ENCODE data around the gene LMTK3.

LMTK3 gene

DNA sequence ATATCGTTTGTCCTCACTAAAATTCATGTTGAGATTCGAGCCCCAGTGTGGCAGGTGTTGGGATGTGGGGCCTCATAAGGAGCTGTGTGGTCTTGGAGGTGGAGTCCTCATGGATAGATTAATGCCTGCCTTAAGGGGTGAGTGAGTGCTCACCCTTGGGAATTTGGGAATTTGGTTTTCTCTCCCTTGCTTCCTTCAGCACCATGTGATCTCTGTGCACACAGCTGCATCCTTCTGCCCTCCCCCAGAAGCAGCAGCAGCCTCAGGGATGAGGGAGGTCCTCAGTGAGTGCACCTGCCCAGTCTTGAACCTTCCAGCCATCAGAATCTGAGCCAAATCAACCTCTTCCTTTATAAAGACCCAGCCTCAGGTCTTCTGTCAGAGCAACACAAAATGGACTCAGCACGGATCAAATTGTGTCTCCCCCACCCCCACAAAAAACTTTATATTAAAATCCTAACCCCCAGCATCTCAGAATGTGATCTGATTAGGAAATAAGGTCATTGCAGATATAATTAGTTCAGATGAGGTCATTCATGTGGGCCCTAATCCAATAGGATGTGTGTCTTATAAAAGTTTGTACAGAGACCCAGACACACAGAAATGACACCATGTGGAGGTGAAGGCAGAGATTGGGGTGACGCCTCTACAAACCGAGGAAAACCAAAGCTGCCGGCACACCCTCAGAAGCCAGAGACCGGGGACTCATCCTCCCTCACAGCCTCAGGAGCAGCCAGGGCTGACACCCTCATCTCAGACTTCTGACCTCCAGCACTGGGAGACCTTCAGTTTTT, 29.6 kb downstream of the LMTK3 start:
- DNase-seq (ENCODE audit: insufficient read length, low spot score) (no peak), FAIRE-seq (no peak)
- no peak for TF ChIP-seq TAF1 (IDR thresholded peaks at IDR 0.05; ENCODE audit: low read depth, low read length)
- no peak for TF ChIP-seq POLR2A (IDR thresholded peaks at IDR 0.05; ENCODE audit: low read depth, low read length)
- no peak for TF ChIP-seq PAX5 (IDR thresholded peaks at IDR 0.05; ENCODE audit: insufficient read depth, low read length, severe bottlenecking)
- TF ChIP-seq POU2F2 (IDR thresholded peaks at IDR 0.05; ENCODE audit: low read depth, low read length): no peak
- TF ChIP-seq SPI1 (IDR thresholded peaks at IDR 0.05; ENCODE audit: low read depth, low read length): no peak
- TF ChIP-seq POLR2AphosphoS5 (IDR thresholded peaks at IDR 0.05; ENCODE audit: low read depth, low read length): no peak

DNA sequence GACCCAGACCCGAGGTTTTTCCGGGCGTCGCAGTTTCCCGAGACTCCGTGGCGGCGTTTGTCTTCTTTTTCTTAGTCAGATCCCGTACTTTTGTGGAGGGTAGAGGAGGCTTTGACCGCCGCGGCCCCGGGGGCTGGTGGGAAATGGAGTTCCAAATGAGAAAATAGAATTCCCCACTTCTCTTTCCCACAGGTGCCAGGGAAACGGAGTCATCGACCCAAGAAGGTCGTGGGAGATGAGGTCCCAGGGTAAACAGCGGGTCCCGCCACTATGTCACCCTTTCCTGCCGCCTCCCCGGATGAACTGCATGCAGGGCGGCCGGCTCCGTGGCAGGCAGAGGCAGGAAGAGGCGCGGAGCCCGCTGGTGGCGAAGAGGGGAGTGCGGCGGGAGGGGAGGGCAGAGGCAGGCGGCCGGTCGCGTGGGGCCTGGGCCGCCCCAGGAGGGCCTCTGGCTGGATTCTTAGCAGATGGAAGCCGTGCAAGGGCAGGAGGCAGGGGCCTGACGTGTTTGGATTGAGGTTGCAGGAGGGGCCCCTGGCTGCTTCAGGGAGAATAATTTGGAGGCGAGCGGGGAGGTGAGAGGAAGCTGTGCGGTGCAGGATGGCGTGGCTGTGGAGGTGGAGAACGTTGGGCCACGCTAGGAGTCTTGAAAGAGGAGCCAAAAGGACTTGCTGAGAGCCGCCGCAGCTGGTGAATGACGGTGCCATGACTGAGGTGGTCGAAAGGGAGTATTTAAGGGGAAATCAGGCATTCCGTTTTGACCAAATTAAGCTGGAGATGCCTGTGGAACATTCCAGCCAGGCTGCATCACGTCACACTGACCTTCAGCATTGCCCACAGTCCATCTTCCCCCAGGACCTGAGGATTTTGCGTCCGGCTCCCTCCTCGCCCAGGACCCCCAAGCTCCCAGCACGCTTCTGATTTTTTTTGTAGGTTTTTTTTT, 30.8 kb downstream of the LMTK3 start:
- peak; percentile 80 for FAIRE-seq
- TF ChIP-seq TAF1 (IDR thresholded peaks at IDR 0.05; ENCODE audit: low read depth, low read length): no peak
- no peak for TF ChIP-seq PAX5 (IDR thresholded peaks at IDR 0.05; ENCODE audit: insufficient read depth, low read length, severe bottlenecking)
- TF ChIP-seq POLR2A (IDR thresholded peaks at IDR 0.05; ENCODE audit: low read depth, low read length): no peak
- no peak; the same call in 1 of the 2 replicates for TF ChIP-seq POLR2AphosphoS5 (IDR thresholded peaks at IDR 0.05; ENCODE audit: low read depth, low read length)
- TF ChIP-seq SPI1 (IDR thresholded peaks at IDR 0.05; ENCODE audit: low read depth, low read length): no peak
- TF ChIP-seq POU2F2 (IDR thresholded peaks at IDR 0.05; ENCODE audit: low read depth, low read length): no peak
- no peak for DNase-seq (ENCODE audit: insufficient read length, low spot score)

DNA sequence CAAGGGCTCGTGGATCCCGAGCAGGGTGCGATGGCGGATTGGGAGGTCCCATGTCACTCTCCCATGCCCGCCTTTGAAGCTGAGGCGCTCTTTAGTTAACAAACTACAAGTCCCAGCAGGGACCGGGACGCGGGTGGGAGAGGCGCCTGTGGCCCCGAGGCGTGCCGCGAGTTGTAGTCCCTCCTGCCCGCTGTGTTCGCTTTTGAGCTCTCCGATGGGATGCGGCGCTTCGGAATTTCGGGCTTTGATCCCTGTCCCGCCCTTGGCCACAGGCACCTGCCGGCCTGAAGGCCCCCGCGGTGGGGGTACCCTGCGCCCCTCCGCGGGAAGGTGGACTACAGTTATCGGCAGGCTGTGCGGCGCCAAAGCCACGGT, 31.5 kb downstream of the LMTK3 start:
- DNase-seq (ENCODE audit: insufficient read length, low spot score): no peak
- no peak for FAIRE-seq
- no peak for TF ChIP-seq SPI1 (IDR thresholded peaks at IDR 0.05; ENCODE audit: low read depth, low read length)
- no peak for TF ChIP-seq PAX5 (IDR thresholded peaks at IDR 0.05; ENCODE audit: insufficient read depth, low read length, severe bottlenecking)
- no peak for TF ChIP-seq POLR2AphosphoS5 (IDR thresholded peaks at IDR 0.05; ENCODE audit: low read depth, low read length)
- no peak for TF ChIP-seq TAF1 (IDR thresholded peaks at IDR 0.05; ENCODE audit: low read depth, low read length)

DNA sequence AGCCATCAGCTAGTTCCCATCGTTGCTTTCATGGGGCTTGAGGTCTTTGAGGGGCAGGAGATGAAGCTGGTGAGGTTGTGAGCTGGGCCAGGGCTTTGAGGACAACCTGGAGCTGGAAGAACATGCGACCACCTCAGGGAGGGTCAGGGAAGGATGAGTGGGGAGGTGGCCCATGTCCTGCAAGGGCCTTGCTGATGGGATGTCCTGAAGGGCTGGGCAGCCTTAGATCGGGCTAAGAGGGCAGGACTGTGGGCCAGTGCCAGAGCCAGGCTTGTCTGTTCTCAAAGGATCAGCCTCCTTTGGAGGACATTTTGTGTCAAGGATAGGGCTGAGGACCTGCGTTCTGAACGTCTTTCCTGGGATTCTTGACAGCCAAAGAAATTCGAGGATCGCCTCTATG, 31.9 kb downstream of the LMTK3 start:
- TF ChIP-seq POLR2AphosphoS5 (IDR thresholded peaks at IDR 0.05; ENCODE audit: low read depth, low read length) (no peak), POU2F2 (IDR thresholded peaks at IDR 0.05; ENCODE audit: low read depth, low read length) (no peak)
- FAIRE-seq: no peak
- no peak for DNase-seq (ENCODE audit: insufficient read length, low spot score)

DNA sequence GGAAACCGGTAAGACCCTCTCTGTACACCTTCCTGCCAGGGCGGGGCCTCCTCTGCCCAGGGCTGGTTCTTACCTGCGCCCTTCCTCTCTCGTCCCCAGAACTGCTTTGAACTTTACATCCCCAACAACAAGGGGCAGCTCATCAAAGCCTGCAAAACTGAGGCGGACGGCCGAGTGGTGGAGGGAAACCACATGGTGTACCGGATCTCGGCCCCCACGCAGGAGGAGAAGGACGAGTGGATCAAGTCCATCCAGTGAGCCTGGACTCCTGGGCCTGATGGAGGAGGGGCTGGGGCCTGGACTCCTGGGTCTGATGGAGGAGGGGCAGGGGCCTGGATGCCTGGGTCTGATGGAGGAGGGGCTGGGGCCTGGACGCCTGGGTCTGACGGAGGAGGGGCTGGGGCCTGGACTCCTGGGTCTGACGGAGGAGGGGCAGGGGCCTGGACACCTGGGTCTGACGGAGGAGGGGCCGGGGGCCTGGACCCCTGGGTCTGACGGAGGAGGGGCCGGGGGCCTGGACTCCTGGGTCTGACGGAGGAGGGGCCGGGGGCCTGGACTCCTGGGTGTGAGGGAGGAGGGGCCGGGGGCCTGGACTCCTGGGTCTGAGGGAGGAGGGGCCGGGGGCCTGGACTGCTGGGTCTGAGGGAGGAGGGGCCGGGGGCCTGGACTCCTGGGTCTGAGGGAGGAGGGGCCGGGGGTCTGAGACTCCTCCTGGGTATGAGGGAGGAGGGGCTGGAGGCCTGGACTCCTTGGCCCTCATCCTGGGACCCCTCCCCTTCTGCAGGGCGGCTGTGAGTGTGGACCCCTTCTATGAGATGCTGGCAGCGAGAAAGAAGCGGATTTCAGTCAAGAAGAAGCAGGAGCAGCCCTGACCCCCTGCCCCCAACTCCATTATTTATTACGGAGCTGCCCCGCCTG, 33.0 kb downstream of the LMTK3 start:
- DNase-seq (ENCODE audit: insufficient read length, low spot score) (no peak), FAIRE-seq (no peak)
- TF ChIP-seq TAF1 (IDR thresholded peaks at IDR 0.05; ENCODE audit: low read depth, low read length) (no peak), POLR2AphosphoS5 (IDR thresholded peaks at IDR 0.05; ENCODE audit: low read depth, low read length) (no peak), SPI1 (IDR thresholded peaks at IDR 0.05; ENCODE audit: low read depth, low read length) (no peak), POLR2A (IDR thresholded peaks at IDR 0.05; ENCODE audit: low read depth, low read length) (no peak), POU2F2 (IDR thresholded peaks at IDR 0.05; ENCODE audit: low read depth, low read length) (no peak), PAX5 (IDR thresholded peaks at IDR 0.05; ENCODE audit: insufficient read depth, low read length, severe bottlenecking) (no peak)

DNA sequence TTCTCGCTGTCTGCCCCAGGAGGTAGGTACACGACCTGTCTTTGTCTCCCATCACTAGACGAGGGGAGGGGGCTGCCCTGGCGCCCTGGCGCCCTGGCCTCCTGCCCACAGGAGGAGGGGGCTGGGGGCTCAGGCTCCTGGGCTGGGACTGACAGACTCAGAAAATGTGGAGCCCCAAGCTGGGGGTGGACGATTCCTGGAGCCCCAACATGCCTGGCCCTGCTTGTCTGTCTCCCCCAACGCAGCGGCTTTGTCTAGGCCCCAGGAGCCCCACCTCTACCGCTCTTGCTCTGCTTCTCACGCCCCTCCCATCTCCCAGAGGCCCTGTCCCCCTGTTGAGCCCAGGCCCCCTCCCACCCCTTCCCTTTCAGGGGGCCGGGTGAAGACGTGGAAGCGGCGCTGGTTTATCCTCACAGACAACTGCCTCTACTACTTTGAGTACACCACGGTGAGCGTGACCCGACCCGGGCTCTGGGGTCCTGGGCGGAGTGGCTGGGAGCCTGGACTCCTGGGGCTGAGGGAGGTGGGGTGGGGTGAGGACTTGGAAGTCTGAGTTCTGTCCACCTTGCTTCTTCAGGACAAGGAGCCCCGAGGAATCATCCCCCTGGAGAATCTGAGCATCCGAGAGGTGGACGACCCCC, 33.8 kb downstream of the LMTK3 start:
- FAIRE-seq: no peak

DNA sequence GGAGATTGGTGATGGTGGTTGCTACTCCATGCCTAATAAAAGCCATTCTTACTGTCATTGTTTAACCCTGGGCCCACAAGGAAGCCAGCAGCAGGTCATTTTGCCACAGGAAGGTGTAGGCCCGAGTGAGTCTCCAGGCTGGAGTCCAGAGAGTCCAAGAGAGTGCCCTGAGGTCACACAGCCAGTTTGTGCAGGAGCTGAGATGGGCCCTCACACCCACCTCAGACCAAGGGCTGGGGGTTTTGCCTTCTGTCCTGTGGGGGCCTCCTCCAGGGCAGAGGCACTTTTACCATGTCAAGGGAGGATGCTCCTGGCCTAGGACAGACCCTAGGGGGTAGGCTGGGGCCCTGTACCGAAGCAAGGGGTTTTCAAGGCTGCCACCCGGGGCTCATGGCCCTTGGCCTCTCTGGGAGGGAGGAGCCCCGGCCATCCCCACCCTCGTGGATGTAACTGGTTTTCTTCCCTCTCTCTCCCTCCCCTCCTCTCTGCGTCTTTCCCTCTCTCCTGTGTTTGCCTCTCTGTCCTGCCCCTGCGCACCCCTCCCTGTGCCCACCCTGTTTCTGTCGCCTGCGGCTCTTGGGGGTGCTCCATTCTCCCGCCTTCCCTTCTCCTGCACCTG, 34.5 kb downstream of the LMTK3 start:
- TF ChIP-seq SPI1 (IDR thresholded peaks at IDR 0.05; ENCODE audit: low read depth, low read length) (no peak), POU2F2 (IDR thresholded peaks at IDR 0.05; ENCODE audit: low read depth, low read length) (no peak), PAX5 (IDR thresholded peaks at IDR 0.05; ENCODE audit: insufficient read depth, low read length, severe bottlenecking) (no peak), TAF1 (IDR thresholded peaks at IDR 0.05; ENCODE audit: low read depth, low read length) (no peak), POLR2A (IDR thresholded peaks at IDR 0.05; ENCODE audit: low read depth, low read length) (no peak), POLR2AphosphoS5 (IDR thresholded peaks at IDR 0.05; ENCODE audit: low read depth, low read length) (no peak)
- no peak for FAIRE-seq
- DNase-seq (ENCODE audit: insufficient read length, low spot score): no peak

More for the DNA sequence above, 33.8 kb downstream of the LMTK3 start:
- DNase-seq (ENCODE audit: insufficient read length, low spot score): no peak
- TF ChIP-seq SPI1 (IDR thresholded peaks at IDR 0.05; ENCODE audit: low read depth, low read length): no peak
- TF ChIP-seq POLR2AphosphoS5 (IDR thresholded peaks at IDR 0.05; ENCODE audit: low read depth, low read length): no peak
- no peak for TF ChIP-seq TAF1 (IDR thresholded peaks at IDR 0.05; ENCODE audit: low read depth, low read length)
- no peak for TF ChIP-seq POLR2A (IDR thresholded peaks at IDR 0.05; ENCODE audit: low read depth, low read length)
- TF ChIP-seq POU2F2 (IDR thresholded peaks at IDR 0.05; ENCODE audit: low read depth, low read length): no peak
- TF ChIP-seq PAX5 (IDR thresholded peaks at IDR 0.05; ENCODE audit: insufficient read depth, low read length, severe bottlenecking): no peak

DNA sequence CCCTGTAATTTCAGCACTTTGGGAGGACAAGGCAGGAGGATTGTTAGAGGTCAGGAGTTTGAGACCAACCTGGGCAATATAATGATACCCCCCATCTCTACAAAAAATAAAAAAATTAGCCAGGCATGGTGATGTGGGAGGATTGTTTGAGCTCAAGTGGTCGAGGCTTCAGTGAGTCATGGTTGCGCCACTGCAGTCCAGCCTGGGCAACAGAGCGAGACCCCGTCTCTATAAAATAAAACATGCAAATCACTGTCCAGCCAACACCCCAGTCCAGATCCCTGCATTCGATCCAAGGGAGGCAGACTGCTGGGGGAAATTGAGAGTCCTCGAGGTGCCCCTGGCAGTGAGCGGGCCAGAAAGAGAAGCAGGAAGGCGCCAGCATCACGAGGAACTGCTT, 35.5 kb downstream of the LMTK3 start:
- no peak for TF ChIP-seq SPI1 (IDR thresholded peaks at IDR 0.05; ENCODE audit: low read depth, low read length)
- DNase-seq (ENCODE audit: insufficient read length, low spot score) (no peak), FAIRE-seq (no peak)
